LHCN-M2 (cell line): ENCODE results near the gene LRRC52. TPM values are rescaled to one million over a fixed set of nuclear protein-coding genes. Genes with fewer than 3 reads are reported as not detected.
A peak's percentile ranks its signal among the peaks of the same experiment; 100 is the strongest.

Experiments used
- DNase-seq: peaks from one replicate; pipeline ENCODE4 v3.0.0-alpha.2; 2012; ENCODE audit warnings: low read depth
- total RNA-seq: library from RNA; depleted of rRNA; stranded (reverse); fragments of >200 nt; gene quantifications from 2 replicates; pipeline ENCODE4 v1.2.3, GENCODE V29; 2014

Gene LRRC52
- total RNA-seq, 1 experiment from 2014 or later: not detected

DNA sequence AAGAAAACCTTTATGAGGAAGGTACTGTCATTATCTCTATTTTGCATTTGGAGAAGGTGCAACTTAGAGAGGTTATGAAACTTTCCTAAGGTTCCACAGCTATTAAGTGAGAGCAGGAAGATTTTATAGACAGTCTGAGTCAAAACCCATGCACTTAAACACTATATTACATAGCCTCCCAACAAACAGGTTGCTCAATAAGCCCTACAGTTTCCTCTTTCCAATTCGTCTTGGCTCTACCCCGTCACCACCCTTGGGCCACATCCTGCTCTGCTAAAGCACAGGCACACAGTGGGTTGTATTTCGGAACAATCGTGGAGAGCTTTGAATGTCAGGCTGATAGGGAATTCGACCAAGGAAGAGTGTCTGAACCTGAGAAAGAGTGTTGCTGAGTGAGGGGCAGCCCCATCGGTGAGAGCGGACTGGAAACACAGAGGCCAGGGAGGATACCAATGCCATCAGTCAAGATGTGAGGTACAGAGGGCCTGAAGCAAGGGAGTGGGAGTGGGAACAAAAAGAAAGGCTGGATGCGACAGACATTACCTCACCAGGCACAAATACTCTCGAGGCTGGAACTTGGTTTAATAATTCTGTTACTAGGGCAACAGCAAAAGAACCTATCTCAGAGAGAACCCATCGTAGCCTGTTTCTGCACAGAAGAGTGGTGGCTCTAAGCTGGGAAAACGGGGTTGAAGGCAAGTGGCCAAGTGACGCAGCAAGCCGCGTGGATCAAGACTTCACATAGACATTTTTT lies 6.3 kb upstream of the LRRC52 start:
- DNase-seq: no peak

DNA sequence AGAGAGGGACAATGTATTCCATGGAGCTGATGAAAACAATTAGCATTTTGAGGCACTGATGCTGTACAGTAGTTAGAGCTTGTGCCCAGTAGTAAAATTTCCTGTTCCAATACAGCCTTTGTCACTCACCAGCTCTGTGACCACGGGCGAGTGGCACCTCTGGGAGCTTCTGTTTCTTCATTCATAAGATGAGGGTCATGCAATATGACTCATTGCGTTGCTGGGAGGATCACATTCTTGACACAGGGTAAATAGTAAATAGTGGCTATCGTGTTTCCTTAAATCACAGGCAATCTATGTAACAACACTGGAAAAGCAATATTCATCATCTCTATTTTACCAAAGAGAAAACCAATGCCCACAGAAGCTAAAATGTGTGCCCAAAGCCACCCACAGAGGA lies 4.5 kb upstream of the LRRC52 start:
- DNase-seq: peak; percentile 39

DNA sequence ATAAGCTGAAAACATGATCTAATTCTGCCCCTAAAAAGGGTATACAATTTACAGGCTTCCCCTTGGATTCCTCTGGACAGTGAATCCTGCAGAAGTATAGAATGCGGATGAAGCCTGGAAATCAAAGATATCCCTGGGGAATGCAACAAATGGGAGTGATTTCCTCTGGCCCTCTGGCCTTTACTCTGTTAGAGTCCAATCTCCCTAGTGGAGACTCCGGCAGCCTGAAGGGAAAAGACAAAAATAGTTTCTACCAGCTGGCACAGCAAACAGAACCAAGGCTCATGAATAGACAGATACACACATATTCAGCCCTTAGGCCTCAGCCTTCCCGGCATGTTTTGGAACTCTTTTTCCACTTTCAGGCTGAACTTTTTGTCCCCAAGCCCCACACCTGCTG lies 3.9 kb upstream of the LRRC52 start:
- DNase-seq: no peak

DNA sequence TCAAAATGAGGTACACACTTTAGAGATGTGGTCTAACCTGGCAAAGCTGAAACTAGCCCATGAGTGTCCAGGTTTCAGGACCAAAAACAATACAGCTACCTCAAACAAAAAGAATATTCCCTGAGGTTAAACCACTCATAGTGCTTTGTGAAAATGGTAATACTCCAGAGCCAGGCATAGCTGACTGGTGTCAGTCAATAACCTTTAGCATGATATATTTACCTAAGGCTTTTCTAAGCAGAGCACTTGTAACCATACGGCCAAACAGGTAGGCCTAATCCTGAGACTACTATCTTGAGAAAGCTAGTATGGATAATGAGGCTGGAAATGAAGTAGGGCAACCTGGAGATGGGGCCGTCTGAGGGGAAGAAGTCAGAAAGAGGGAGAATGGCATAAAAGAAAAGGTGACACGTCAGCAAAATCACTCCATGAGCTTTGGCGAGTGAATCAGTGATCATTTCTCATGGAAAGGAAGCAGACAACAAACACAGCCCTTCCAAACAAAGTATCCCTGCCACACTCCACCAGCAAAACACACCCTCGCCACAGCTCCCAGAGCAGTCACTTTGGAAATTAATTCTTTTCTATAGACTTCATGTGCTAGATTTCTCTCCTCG lies 1.7 kb upstream of the LRRC52 start:
- DNase-seq: no peak

DNA sequence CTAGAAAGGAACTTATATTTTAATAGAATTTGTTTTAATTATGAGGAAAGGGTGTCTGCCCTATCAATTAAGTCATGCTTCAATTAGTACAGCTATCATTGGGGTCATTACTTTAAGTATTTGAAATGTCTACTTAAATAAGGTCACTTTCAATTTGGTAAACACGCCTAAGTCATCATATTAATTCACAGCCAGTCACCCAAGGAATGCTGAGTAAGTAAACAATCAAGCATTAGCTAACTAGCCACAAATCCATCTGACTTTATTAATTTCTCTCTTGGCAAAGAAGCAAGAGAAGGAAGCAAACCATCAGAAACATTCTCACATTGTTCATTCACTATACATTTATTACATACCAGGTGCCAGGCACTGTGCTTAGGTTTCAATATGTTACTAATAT lies 1.2 kb upstream of the LRRC52 start:
- no peak for DNase-seq

DNA sequence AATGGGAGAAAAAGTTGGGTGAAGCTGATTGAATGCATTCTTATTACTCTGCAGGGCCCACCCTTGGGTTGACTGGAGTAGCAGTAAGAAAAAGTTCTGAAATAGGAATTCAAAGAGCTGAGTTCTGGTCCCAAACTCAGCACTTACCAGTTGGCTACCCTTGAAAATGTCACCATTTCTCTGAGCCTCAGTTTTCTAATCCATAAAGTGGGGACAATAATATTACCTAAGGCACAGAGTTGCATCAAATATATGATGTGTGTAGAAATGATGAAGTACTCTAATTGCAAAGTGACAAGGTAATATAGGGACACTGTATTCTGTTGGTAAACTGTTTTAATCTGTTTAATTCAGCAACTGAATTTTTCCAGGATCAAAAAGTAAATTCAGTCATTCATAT lies 1.2 kb downstream of the LRRC52 start:
- DNase-seq: no peak

DNA sequence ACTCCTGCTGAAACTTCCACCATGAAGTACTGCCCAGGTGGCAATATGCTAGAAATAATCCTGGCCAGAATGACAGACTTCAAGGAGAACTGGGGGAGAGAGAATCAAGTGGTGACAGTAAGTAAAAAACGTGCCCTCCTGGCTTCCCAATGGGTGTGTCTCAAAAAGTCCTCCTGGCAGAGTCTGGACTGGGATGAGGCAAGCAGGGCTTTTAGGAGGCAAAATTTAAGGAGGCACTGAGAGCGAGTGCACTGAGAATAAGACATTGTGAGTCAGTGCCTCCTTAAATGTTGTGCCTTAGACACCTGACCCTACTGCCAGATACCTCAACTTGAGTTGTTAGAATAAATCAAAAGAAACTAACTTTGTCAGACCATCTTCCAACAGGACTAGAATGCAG lies 2.2 kb downstream of the LRRC52 start:
- no peak for DNase-seq

DNA sequence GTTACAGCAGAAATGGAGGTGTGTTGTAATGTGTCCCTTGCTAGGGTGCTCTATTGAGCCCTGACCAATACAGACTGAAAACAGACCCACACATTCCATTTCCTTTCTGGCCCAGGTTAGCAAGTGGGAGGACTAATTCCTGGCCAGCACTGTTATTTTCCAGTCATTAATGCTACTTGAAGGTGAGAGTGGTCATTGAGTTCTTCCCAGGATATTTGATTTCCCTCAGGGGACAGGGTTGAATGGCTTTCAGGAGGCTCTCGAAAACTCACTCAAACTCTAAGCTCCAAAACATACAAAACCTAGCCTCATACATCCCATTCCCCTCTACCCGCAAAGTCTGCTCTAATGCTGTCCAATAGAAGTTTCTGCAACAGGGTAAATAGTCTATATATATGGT lies 6.2 kb downstream of the LRRC52 start:
- no peak for DNase-seq

DNA sequence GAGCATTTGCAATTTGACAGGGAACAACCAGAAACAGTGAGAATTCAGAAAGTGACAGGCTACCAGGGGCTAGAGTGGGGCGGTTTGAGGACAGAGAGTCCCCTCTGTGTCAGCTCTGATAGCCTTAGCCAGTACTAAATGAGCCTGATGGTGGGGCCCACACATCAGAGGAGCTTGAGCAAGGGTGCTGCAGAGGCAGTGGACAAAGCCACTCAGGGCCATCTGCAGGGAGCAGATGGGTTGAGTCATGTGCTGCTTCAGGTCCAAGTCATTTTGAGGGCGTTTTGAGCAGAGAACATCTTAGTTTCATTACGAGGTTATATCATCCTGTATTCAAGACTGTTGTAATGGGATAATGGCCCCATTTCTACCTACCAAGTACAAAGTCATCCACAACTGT lies 7.7 kb downstream of the LRRC52 start:
- DNase-seq: no peak

DNA sequence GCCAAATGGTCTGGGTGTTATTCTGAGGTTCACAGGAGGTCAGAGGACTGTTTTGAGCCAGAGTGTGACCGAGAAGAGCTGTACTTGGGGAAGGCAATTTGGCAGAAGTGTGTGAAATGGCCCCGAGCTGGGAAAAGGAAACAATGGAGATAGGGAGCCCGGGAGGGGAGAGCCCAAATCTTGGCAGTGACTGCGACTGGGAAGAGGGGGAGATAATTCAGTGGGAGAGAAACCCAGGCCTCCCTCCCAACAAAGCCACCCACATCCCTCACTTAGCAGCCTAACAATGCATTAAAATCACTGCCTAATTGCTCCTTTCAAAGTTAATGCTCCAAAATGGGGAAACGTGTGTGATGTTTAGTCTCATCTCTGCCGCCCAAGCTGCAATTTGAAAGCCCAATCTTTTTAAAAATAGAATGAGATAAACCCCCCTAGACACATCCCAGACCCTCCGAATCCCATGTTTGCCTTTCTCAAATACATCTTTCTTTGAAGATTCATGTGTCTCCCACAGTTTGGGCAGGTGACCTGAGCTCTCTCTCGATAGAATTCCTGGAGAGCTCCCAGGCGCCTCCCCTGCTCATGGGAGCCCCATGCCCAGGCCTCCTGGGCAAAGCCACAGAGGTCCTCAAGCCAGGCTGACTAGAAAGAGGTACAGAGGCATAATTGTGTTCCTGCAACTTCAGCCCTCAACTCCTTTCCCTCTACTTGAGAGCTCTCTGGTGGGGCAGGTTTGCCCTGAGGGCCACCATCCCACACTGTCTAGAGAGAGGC lies 17.3 kb downstream of the LRRC52 start:
- no peak for DNase-seq

DNA sequence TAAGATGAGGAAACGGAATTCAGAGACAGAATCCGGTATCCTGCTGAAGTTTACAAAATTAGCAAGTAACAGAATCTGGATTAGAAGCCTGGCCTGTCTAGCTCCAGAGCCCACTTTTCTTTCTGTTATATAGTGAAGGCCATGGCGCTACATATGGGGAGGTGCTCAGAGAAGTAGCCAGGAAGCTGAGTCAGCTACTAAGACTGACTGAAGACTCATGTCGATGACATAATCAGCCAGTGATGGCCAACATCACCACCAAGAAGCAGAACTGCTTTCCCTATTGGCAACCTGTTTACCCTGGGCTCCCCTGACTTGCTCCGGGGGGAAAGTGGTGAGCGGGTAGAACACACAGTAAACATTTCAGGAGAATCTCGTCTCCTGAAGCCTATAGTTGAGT lies 18.8 kb downstream of the LRRC52 start:
- no peak for DNase-seq

DNA sequence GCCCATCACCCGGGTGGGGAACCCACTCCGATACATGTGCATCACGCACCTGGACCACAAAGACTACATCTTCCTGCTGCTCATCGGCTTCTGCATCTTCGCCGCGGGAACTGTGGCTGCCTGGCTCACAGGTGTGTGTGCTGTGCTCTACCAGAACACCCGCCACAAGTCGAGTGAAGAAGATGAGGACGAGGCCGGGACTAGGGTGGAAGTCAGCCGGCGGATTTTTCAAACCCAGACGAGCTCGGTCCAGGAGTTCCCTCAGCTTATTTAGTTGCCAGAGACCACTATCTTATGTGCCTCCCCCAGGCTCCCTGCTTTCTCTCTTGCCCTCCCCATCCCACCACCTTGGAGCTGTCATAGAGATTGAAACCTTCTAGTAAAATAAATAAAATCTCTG lies 19.8 kb downstream of the LRRC52 start:
- no peak for DNase-seq

DNA sequence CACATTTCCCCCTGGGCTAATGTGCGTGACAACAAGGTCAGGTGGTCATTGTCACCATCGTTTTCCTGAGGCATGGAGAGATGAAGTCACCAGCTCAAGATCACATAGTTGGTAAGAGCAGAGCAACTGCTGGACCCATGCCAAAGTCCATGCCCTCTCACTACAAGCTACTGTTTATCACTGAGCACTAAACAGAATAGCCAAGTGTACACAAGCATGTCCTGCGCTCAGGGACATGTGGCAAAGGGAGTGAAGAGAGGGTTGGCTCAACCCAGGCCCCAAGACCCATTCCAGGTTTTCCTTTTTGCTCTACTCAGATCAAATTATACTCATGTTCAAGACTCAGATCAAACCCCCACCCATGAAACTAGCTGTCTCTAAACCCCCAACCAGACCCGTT lies 20.8 kb downstream of the LRRC52 start:
- no peak for DNase-seq

DNA sequence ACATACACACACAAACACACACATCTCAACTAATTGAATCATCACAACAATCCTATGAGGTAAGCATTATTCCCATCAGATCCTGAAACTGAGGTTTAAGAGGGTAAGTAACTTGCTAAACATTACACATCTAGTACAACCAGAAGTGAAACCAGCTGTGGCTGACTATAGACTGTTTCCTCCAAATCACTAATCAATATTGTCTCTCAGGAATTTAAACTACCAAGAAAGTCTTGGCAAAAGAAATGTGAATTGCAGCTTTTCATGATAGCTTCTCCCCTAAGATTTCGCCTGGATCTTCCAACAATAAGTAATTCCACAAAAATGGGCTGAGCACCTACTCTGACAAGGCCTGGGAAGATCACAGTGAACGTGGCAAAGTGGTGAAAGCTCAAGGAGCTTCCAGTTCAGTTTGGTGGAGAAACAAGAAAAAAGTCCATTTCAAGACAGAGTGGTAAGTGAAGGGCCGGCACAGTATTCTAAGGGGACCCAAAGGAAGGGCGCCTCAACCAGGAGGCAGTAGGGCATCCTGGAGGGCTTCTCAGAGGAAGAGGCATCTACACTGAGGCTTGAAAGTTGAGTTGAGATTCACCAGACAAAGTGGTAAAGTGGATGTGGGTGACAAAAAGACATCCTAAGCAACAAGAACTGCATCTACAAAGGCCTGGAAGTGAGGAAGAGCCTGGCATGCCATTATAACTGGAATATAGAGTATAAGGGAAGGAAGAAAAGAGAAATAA lies 22.1 kb downstream of the LRRC52 start:
- DNase-seq: no peak

DNA sequence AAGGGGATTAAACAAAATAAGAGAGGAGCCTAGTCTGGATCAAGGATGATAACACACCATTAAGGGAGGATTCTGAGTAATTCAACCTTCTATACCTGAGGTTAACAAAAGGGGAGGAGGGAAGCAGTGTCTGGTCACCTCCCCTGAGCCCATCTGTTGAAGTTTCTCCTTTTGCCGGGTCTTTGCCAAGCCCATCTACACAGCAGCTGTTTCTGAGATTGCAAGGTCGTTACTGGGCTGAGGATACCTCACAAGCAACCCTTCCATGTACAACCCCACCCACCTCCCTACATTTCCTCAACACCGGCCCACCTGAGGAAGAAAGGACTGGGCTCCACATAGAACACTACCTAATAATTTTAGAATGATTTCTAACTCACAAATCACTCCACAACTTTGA lies 26.3 kb downstream of the LRRC52 start:
- no peak for DNase-seq

DNA sequence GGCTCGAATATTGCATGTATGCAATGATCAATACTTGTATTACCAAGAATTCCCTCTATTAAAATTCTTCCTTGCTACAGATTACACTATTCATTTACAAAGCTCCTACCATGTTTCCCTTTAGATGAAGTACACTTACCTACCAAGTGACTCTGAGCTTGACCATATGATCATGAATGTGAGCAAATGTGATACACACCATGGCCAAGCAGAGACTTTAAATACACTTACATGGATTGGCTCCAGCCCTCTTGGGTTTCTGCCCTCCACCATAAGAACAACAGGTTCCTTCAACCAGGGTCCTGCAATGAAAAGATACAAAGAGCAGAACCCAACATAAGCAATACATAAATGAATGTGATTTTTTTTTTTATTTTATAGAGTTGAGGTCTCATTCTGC lies 30.0 kb downstream of the LRRC52 start:
- no peak for DNase-seq

DNA sequence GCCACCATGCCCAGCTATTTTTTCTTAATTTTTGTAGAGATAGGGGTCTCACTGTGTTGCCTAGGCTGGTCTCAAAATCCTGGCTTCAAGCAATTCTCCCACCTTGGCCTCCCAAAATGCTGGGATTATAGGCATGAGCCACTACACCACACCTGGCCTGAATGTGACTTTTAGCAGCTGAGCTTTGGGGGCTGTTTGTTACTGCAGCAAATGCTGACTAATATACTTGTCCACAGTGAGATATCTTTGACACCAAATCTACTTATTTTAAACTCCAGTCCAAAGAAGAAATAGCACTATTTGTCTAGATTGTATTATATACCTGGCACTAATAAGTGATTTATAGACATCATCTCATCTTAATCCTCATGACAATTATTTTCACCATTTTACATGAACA lies 30.5 kb downstream of the LRRC52 start:
- DNase-seq: no peak

DNA sequence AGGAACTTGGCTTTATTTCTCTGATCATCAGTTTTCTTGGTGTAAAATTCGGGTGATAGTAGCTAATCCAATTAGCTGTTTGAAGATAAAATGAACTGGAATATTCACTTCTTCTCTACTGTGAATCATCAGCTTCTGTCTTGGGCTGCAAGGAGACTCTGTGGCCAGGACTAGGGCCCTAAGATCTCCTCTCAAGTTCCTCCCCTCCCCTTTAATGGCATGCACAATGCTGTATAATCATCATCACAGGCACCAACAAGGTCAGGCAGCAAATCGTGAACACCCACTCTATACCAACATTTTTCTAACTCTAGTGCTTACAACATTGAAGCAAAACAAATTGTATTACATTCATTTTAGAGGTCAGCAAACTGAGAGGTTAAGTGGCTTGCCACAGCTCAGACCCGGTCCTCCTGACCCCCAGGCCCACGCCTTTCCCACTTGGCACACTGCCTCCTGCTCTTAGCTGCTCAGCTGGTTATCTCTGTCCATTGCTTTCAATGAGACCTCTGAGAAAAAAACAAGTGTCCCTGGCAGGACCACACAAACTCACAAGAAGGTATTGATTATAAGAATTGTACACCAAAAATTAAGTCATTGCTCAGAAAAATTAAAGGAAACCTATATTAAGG lies 31.8 kb downstream of the LRRC52 start:
- DNase-seq: no peak

DNA sequence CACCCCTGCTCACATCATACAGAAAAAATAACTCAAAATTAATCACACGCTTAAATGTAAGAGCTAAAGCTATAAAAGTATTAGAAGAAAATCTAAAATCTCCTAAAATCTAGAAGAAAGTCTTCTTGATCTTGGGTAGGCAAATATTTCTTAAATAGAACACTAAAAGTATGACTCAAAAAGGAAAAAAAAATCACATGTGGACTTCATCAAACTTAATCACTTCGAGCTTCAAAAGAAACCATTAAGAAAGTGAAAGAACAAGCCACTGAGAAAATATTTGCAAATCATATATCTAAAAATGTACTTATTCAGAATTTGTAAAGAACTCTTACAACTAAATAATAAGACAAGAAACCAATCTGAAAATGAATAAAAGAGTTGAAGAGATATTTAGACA lies 32.7 kb downstream of the LRRC52 start:
- no peak for DNase-seq

DNA sequence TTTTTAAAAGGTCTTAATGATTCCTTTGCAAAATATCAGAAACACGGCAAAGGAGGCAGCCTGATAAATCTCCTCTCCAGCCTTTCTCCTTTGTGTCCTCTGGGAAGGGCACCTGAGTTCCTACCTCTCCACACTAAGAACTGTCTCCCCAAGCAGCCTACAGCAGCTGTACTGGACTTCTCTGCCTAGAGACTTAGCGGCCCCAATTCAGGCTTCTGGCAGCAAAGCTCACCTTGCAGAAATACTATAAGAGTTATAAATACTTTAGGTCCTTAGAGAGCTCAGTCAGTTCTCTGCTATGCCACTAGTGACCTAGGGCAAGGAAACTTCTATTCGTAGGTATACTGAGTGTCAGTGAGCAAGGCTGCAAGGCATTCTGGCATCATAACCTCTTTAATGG lies 33.9 kb downstream of the LRRC52 start:
- no peak for DNase-seq
